ENCODE measurements around the gene PTPRT. TPM values are rescaled to one million over a fixed set of nuclear protein-coding genes. Genes with fewer than 3 reads are reported as not detected.

The PTPRT gene
- total RNA-seq, 1 experiment from 2014 or later: 0.13 TPM

DNA sequence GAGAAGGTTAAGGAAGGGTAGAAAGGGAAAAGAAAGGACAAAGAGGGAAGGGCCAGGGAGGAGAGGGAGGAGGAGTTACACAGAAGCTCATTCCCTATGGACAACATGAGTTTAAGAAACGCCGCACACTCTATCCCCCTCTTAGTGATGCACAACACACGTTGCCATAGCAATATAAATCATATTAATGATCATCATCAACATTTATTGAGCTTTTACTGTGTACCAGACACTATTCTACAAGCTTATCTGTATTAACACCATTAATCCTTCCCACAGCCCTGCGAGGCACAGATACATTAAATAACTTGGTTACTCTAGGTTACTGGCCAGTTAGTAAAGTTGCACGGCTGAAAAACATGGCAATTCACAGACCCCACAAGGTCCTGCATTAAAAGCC lies 234.8 kb downstream of the PTPRT start:
- H3K4ac ChIP-seq (ENCODE audit: low read depth, low read length): no peak overlapping the region
- Mint-ChIP-seq H3K4me3 (no peak overlapping the region), H3K4me1 (peaks cover 3 to 5% of the 10 kb centered on the region in 2 experiments; a peak in 3 of 4 replicates), H3K9me3 (peaks cover 6 to 7% of the 10 kb centered on the region in 2 experiments; a peak in 3 of 5 replicates), H3K27me3 (ENCODE audit: low read depth) (peaks cover 7% of the 10 kb centered on the region), H3K27ac (no peak overlapping the region), H3K36me3 (ENCODE audit: insufficient read depth in 1 of 3, low read depth in 3 of 3) (peaks cover 0 to 2% (median 0%) of the 10 kb centered on the region in 3 experiments; a peak in 2 of 7 replicates)
- H2BK120ac ChIP-seq (ENCODE audit: low read depth, low read length, poor library complexity, severe bottlenecking): no peak overlapping the region
- H3K23me2 ChIP-seq (ENCODE audit: insufficient read length, low read depth, low read length, poor library complexity, severe bottlenecking): no peaks in the 10 kb centered on the region
- H3T11ph ChIP-seq (ENCODE audit: low read length): no peak overlapping the region
- H4K5ac ChIP-seq (ENCODE audit: insufficient read length, low read depth, low read length): no peak overlapping the region
- H3K27me3 ChIP-seq (ENCODE audit: insufficient read depth, low read length): no peaks in the 10 kb centered on the region
- TF ChIP-seq, protein P1, sequence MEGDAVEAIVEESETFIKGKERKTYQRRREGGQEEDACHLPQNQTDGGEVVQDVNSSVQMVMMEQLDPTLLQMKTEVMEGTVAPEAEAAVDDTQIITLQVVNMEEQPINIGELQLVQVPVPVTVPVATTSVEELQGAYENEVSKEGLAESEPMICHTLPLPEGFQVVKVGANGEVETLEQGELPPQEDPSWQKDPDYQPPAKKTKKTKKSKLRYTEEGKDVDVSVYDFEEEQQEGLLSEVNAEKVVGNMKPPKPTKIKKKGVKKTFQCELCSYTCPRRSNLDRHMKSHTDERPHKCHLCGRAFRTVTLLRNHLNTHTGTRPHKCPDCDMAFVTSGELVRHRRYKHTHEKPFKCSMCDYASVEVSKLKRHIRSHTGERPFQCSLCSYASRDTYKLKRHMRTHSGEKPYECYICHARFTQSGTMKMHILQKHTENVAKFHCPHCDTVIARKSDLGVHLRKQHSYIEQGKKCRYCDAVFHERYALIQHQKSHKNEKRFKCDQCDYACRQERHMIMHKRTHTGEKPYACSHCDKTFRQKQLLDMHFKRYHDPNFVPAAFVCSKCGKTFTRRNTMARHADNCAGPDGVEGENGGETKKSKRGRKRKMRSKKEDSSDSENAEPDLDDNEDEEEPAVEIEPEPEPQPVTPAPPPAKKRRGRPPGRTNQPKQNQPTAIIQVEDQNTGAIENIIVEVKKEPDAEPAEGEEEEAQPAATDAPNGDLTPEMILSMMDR (conservative IDR thresholded peaks at IDR 0.05): no peak
- H3K4me2 ChIP-seq (ENCODE audit: insufficient read depth, insufficient read length, low read length): no peak overlapping the region
- DNase-seq: no peak
- no CpG with 5 or more reads among the region's 5 CpGs for WGBS (ENCODE audit: extremely low coverage, insufficient read length, low lambda C conversion rate)
- H3K4me1 ChIP-seq (ENCODE audit: insufficient read depth, low read length): no peaks in the 10 kb centered on the region
- no peak overlapping the region for H3K14ac ChIP-seq (ENCODE audit: insufficient read depth, low read length)
- H4K91ac ChIP-seq (ENCODE audit: insufficient read length, low read depth, low read length): no peak overlapping the region
- H2BK5ac ChIP-seq (ENCODE audit: insufficient read length, low read length): no peak overlapping the region
- H3K18ac ChIP-seq (ENCODE audit: insufficient read length, low read depth, low read length): no peak overlapping the region
- H2AK5ac ChIP-seq (ENCODE audit: insufficient read length, low read length): no peak overlapping the region
- H3K9ac ChIP-seq (ENCODE audit: extremely low read depth, insufficient read length, low read length): no peak overlapping the region
- no peak overlapping the region for H3K56ac ChIP-seq (ENCODE audit: insufficient read length, low read depth, low read length)
- peaks cover 5% of the 10 kb centered on the region for H3K9me3 ChIP-seq (ENCODE audit: control insufficient read depth, low read depth, low read length)
- H2BK12ac ChIP-seq (ENCODE audit: insufficient read length, low read depth, low read length): no peak overlapping the region
- no peak overlapping the region for H3K27ac ChIP-seq (ENCODE audit: insufficient read length, low read depth, low read length)
- no peak overlapping the region for H2BK20ac ChIP-seq (ENCODE audit: low read depth, low read length, poor library complexity, severe bottlenecking)
- H3K79me1 ChIP-seq (ENCODE audit: insufficient read depth, low read depth, low read length, poor library complexity, severe bottlenecking): no peaks in the 10 kb centered on the region
- H3K79me2 ChIP-seq (ENCODE audit: insufficient read depth, low read length): no peaks in the 10 kb centered on the region
- no peak overlapping the region for H4K8ac ChIP-seq (replicated peaks; ENCODE audit: insufficient read length, low read depth, low read length)
- H2BK15ac ChIP-seq (ENCODE audit: low read depth, low read length): no peak overlapping the region
- H4K20me1 ChIP-seq (ENCODE audit: control insufficient read depth, insufficient read depth, insufficient read length): no peaks in the 10 kb centered on the region
- no peak overlapping the region for H2AFZ ChIP-seq (ENCODE audit: low read length)
- H3K23ac ChIP-seq (ENCODE audit: insufficient read length, low read depth, low read length): no peak overlapping the region
